Mesendoderm (in vitro differentiated cells): ENCODE measurements around the gene MSX1.

ENCODE experiments used
- DNase-seq: peaks from one replicate; pipeline ENCODE4 v3.0.0; 2013
- H2AK5ac ChIP-seq: 2 replicates; pipeline ENCODE4 v1.6.1; 2013; ENCODE audit warnings: low read length, inconsistent platforms
- H2BK120ac ChIP-seq: 2 replicates; pipeline ENCODE4 v1.6.1; 2013; ENCODE audit warnings: low read depth, mild to moderate bottlenecking, low read length, moderate library complexity, mixed read lengths
- H2BK15ac ChIP-seq: replicated peaks from 2 replicates; pipeline ENCODE4 v1.6.1; 2013; ENCODE audit warnings: low read depth, mild to moderate bottlenecking, moderate library complexity
- H2BK5ac ChIP-seq: 2 replicates; pipeline ENCODE4 v1.6.1; 2013; ENCODE audit warnings: low read length, inconsistent platforms
- H3K18ac ChIP-seq: 2 replicates; pipeline ENCODE4 v1.6.1; 2013; ENCODE audit warnings: mild to moderate bottlenecking, low read length, mixed read lengths
- H3K23ac ChIP-seq: one replicate; pipeline ENCODE4 v1.6.1; 2013; ENCODE audit warnings: low read length
- H3K27ac ChIP-seq: 2 replicates; pipeline ENCODE4 v1.5.1; 2013; ENCODE audit warnings: low read depth, mild to moderate bottlenecking, inconsistent platforms, low read length, moderate library complexity
- H3K27me3 ChIP-seq: 2 replicates; pipeline ENCODE4 v1.6.1; 2013; ENCODE audit warnings: low read length, control low read depth, mild to moderate bottlenecking, inconsistent platforms; ENCODE audit not compliant: insufficient read depth, poor library complexity
- H3K36me3 ChIP-seq: 2 replicates; pipeline ENCODE4 v1.6.1; 2013; ENCODE audit warnings: low read length, inconsistent platforms; ENCODE audit not compliant: control insufficient read depth, insufficient read depth
- H3K4ac ChIP-seq: one replicate; pipeline ENCODE4 v1.6.1; 2013; ENCODE audit warnings: low read depth, mild to moderate bottlenecking, low read length, moderate library complexity
- H3K4me1 ChIP-seq: 2 replicates; pipeline ENCODE4 v1.6.1; 2013; ENCODE audit warnings: low read depth, low read length, inconsistent platforms; ENCODE audit not compliant: control insufficient read depth
- H3K4me2 ChIP-seq: 2 replicates; pipeline ENCODE4 v1.6.1; 2013; ENCODE audit warnings: low read length
- H3K4me3 ChIP-seq: 2 replicates; pipeline ENCODE4 v1.5.1; 2013; ENCODE audit warnings: mild to moderate bottlenecking, low read length
- H3K56ac ChIP-seq: one replicate; pipeline ENCODE4 v1.6.1; 2013; ENCODE audit warnings: low read length
- H3K79me1 ChIP-seq: 2 replicates; pipeline ENCODE4 v1.6.1; 2013; ENCODE audit warnings: low read length, inconsistent platforms
- H3K79me2 ChIP-seq: 2 replicates; pipeline ENCODE4 v1.6.1; 2013; ENCODE audit warnings: mild to moderate bottlenecking, low read length; ENCODE audit not compliant: control insufficient read depth, insufficient read depth
- H3K9ac ChIP-seq: 2 replicates; pipeline ENCODE4 v1.6.1; 2013; ENCODE audit warnings: low read length, inconsistent platforms
- H4K5ac ChIP-seq: one replicate; pipeline ENCODE4 v1.6.1; 2013; ENCODE audit warnings: low read length
- H4K8ac ChIP-seq: one replicate; pipeline ENCODE4 v1.6.1; 2013; ENCODE audit warnings: low read depth, mild to moderate bottlenecking, control low read depth, low read length, moderate library complexity
- WGBS: extraction: QIAGEN DNeasy Blood & Tissue Kit; methylation state at CpG from one replicate; pipeline ENCODE4 v1.1.7; 2013; ENCODE audit warnings: low lambda C conversion rate, missing lambda C conversion rate; ENCODE audit not compliant: insufficient coverage; ENCODE audit errors: extremely low coverage; 5-methylcytosine and 5-hydroxymethylcytosine counted together

Gene MSX1

GRCh38 chr4:4872314-4872903 lies 12.9 kb downstream of the MSX1 start:
- no peak overlapping the region for H3K4me3 ChIP-seq
- peak; percentile 79 for DNase-seq

GRCh38 chr4:4873203-4873602 lies 13.7 kb downstream of the MSX1 start:
- no CpG with 5 or more reads among the region's 11 CpGs for WGBS

More at GRCh38 chr4:4872314-4872903, 12.9 kb downstream of the MSX1 start:
- Histone ChIP-seq H3K18ac (no peak overlapping the region), H3K56ac (no peak overlapping the region), H3K27me3 (peaks cover 67% of the 10 kb centered on the region), H2AK5ac (no peak overlapping the region), H3K23ac (peak overlapping the region; percentile 48), H2BK15ac (no peak overlapping the region), H4K5ac (no peak overlapping the region), H3K4ac (no peak overlapping the region), H3K9ac (peak overlapping the region; percentile 20), H3K4me1 (peaks cover 2% of the 10 kb centered on the region), H4K8ac (no peak overlapping the region), H3K27ac (no peak overlapping the region), H2BK120ac (no peak overlapping the region), H3K79me1 (no peaks in the 10 kb centered on the region), H2BK5ac (no peak overlapping the region), H3K4me2 (no peak overlapping the region), H3K36me3 (no peaks in the 10 kb centered on the region), H3K79me2 (no peaks in the 10 kb centered on the region)
- WGBS, result no CpG with 5 or more reads among the region's 28 CpGs

GRCh38 chr4:4874254-4874653 lies 14.8 kb downstream of the MSX1 start:
- Histone ChIP-seq H3K4me1 (peaks cover 2% of the 10 kb centered on the region), H2BK120ac (no peak overlapping the region), H3K9ac (no peak overlapping the region), H3K27ac (no peak overlapping the region), H3K4me2 (no peak overlapping the region), H3K79me1 (no peaks in the 10 kb centered on the region), H3K27me3 (peaks cover 52% of the 10 kb centered on the region), H2BK5ac (no peak overlapping the region), H2BK15ac (no peak overlapping the region), H3K23ac (no peak overlapping the region), H3K4ac (no peak overlapping the region), H3K79me2 (no peaks in the 10 kb centered on the region), H4K5ac (no peak overlapping the region), H4K8ac (no peak overlapping the region), H3K56ac (no peak overlapping the region), H3K18ac (no peak overlapping the region), H2AK5ac (no peak overlapping the region), H3K36me3 (no peaks in the 10 kb centered on the region), H3K4me3 (no peak overlapping the region)
- WGBS, result no CpG with 5 or more reads among the region's 2 CpGs
- no peak for DNase-seq

More at GRCh38 chr4:4873203-4873602, 13.7 kb downstream of the MSX1 start:
- Histone ChIP-seq H3K79me1 (no peaks in the 10 kb centered on the region), H4K5ac (no peak overlapping the region), H3K4me1 (peaks cover 2% of the 10 kb centered on the region), H3K4me2 (no peak overlapping the region), H3K18ac (no peak overlapping the region), H3K27me3 (peaks cover 61% of the 10 kb centered on the region), H2BK15ac (no peak overlapping the region), H2BK5ac (no peak overlapping the region), H3K9ac (no peak overlapping the region), H2BK120ac (no peak overlapping the region), H3K56ac (no peak overlapping the region), H3K4me3 (no peak overlapping the region), H3K79me2 (no peaks in the 10 kb centered on the region), H3K36me3 (no peaks in the 10 kb centered on the region), H2AK5ac (no peak overlapping the region), H4K8ac (no peak overlapping the region), H3K27ac (no peak overlapping the region), H3K23ac (no peak overlapping the region), H3K4ac (no peak overlapping the region)
- DNase-seq, result no peak

- Histone ChIP-seq H3K79me1 (no peaks in the 10 kb centered on the region), H4K5ac (no peak overlapping the region), H3K4ac (no peak overlapping the region), H3K56ac (no peak overlapping the region), H3K18ac (no peak overlapping the region), H3K36me3 (no peaks in the 10 kb centered on the region), H2BK120ac (no peak overlapping the region), H3K4me1 (peaks cover 2% of the 10 kb centered on the region), H2BK15ac (no peak overlapping the region), H4K8ac (no peak overlapping the region), H3K79me2 (no peaks in the 10 kb centered on the region), H2BK5ac (no peak overlapping the region), H3K9ac (no peak overlapping the region), H3K27me3 (peaks cover 43% of the 10 kb centered on the region), H3K4me2 (no peak overlapping the region), H3K23ac (no peak overlapping the region), H2AK5ac (no peak overlapping the region), H3K27ac (no peak overlapping the region), H3K4me3 (no peak overlapping the region)
- no peak for DNase-seq
- WGBS, result no CpG with 5 or more reads among the region's 5 CpGs
These were observed 15.7 kb downstream of the MSX1 start for GRCh38 chr4:4875147-4875546.

- H3K4me2 ChIP-seq, result no peak overlapping the region
- no peak overlapping the region for H4K8ac ChIP-seq
- H3K4me1 ChIP-seq, result no peaks in the 10 kb centered on the region
- no peaks in the 10 kb centered on the region for H3K36me3 ChIP-seq
- H3K18ac ChIP-seq, result no peak overlapping the region
- no peak overlapping the region for H4K5ac ChIP-seq
- H3K9ac ChIP-seq, result no peak overlapping the region
- H3K79me2 ChIP-seq, result no peaks in the 10 kb centered on the region
- H3K27ac ChIP-seq, result no peak overlapping the region
- H2AK5ac ChIP-seq, result no peak overlapping the region
- H2BK15ac ChIP-seq, result no peak overlapping the region
- H3K27me3 ChIP-seq, result peaks cover 39% of the 10 kb centered on the region
- no CpG with 5 or more reads among the region's 5 CpGs for WGBS
- no peaks in the 10 kb centered on the region for H3K79me1 ChIP-seq
- no peak for DNase-seq
- no peak overlapping the region for H2BK120ac ChIP-seq
- H3K4ac ChIP-seq, result no peak overlapping the region
- no peak overlapping the region for H3K56ac ChIP-seq
- H2BK5ac ChIP-seq, result no peak overlapping the region
- no peak overlapping the region for H3K4me3 ChIP-seq
- H3K23ac ChIP-seq, result no peak overlapping the region
These were observed 16.1 kb downstream of the MSX1 start for GRCh38 chr4:4875611-4876010.
